A549 (cell line): ENCODE results near the gene CABP1.

Experiments
- BHLHE40 ChIP-seq: IDR thresholded peaks from 2 replicates; pipeline ENCODE4 v1.6.1; 2012; ENCODE audit warnings: low read depth, low read length, inconsistent platforms
- CEBPB ChIP-seq, 2 experiments: fragments of >200 bp in 1 of 2; sonication (Bioruptor Twin) in 1 of 2; formaldehyde crosslinking in 1 of 2; IDR thresholded peaks; 2 replicates each; pipeline ENCODE4 v1.6.1; 2012 to 2016
- CTCF ChIP-seq: fragments of >200 bp; sonication (Bioruptor Twin); formaldehyde crosslinking; IDR thresholded peaks from 3 replicates; pipeline ENCODE4 v1.5.1; 2016
- ELK1 ChIP-seq: fragments of 150-350 bp; IDR thresholded peaks from 2 replicates; pipeline ENCODE4 v1.6.1; 2014; ENCODE audit warnings: low read depth, mild to moderate bottlenecking, low read length
- MAZ ChIP-seq: fragments of 150-350 bp; IDR thresholded peaks from 2 replicates; pipeline ENCODE4 v1.6.1; 2014; ENCODE audit warnings: antibody characterized with exemption, low read depth, low read length, borderline replicate concordance
- POLR2A ChIP-seq: IDR thresholded peaks from 2 replicates; pipeline ENCODE4 v1.6.1; 2012; ENCODE audit warnings: mild to moderate bottlenecking, low read length
- RCOR1 ChIP-seq: fragments of 150-350 bp; IDR thresholded peaks from 2 replicates; pipeline ENCODE4 v1.6.1; 2014; ENCODE audit warnings: antibody characterized with exemption, low read length, low read depth
- REST ChIP-seq: fragments of 200-600 bp; sonication (generic); IDR thresholded peaks from 2 replicates; pipeline ENCODE4 v1.6.1; 2016; ENCODE audit warnings: antibody characterized with exemption, mild to moderate bottlenecking, moderate library complexity
- RFX5 ChIP-seq: fragments of 450-650 bp; IDR thresholded peaks from 2 replicates; pipeline ENCODE4 v1.7.1; 2014; ENCODE audit warnings: antibody characterized with exemption, mild to moderate bottlenecking, moderate library complexity
- RNF2 ChIP-seq: fragments of 200-600 bp; sonication (generic); IDR thresholded peaks from 2 replicates; pipeline ENCODE4 v1.6.1; 2016; ENCODE audit warnings: low read depth, mild to moderate bottlenecking, antibody characterized with exemption, moderate library complexity, borderline replicate concordance
- ZC3H11A ChIP-seq: fragments of 450-650 bp; IDR thresholded peaks from 2 replicates; pipeline ENCODE4 v1.6.1; 2014; ENCODE audit warnings: antibody characterized with exemption, mild to moderate bottlenecking
- TF ChIP-seq, protein P1 (sequence below): IDR thresholded peaks from 2 replicates; pipeline ENCODE4 v1.6.1; 2012

- TF ChIP-seq CTCF (no peak), ZC3H11A (no peak), CEBPB (IDR thresholded peaks at IDR 0.05) (no peak), BHLHE40 (no peak), RCOR1 (no peak), MAZ (no peak), POLR2A (no peak), REST (no peak), RNF2 (no peak), ELK1 (no peak), RFX5 (no peak)
- TF ChIP-seq, protein P1, sequence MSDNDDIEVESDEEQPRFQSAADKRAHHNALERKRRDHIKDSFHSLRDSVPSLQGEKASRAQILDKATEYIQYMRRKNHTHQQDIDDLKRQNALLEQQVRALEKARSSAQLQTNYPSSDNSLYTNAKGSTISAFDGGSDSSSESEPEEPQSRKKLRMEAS, result no peak
Observed at GRCh38 chr12:120690978-120691377, 50.6 kb downstream of the CABP1 start.
